HG03280 (cell line): ENCODE measurements around the gene CXCR3.
"Not testable (repeated sequence)": the region's sequence is repeated elsewhere in the genome, so short reads cannot be mapped to it uniquely, and the experiment has no call there.

Experiments used
- ATAC-seq: cut with Tn5 transposase; IDR thresholded peaks from one replicate; pipeline ENCODE4 v1.9.1; 2021; ENCODE audit warnings: mild to moderate bottlenecking, moderate library complexity; ENCODE audit not compliant: unreplicated experiment

Gene CXCR3

DNA sequence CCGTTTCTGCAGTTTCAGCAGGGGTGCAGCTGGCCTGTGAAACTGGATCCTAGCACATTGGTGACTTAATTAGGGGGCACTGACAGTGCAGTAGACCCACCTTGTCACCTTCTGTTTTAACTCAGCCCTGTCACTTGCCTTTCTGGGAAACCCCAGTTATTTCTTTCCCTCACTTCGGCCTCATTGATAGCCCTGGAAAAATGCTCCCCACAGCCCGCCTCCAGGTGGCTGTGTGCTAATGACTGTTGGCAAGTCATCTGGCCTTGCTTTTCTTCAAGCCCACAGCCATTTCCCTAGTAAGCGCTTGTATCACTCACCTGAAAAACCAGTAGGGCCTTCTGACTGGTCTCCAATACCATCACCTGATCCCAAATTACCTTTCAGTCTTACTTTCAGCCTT lies 3.3 kb downstream of the CXCR3 start:
- ATAC-seq, result no peak

DNA sequence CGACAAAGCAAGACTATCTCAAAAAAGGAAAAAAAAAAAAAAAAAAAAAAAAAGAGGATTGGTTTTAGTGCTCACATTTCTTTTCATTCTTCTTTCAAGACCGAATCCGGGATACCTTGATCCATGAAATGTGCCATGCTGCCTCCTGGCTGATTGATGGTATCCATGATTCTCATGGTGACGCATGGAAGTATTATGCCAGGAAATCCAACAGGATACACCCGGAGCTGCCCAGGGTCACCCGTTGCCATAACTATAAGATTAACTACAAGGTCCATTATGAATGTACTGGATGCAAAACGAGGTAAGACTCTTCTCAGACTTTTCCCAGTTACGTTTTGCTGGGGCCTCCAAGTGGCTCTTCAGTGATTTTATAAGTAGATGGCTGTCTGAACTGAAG lies 6.1 kb downstream of the CXCR3 start:
- ATAC-seq, result no peak

DNA sequence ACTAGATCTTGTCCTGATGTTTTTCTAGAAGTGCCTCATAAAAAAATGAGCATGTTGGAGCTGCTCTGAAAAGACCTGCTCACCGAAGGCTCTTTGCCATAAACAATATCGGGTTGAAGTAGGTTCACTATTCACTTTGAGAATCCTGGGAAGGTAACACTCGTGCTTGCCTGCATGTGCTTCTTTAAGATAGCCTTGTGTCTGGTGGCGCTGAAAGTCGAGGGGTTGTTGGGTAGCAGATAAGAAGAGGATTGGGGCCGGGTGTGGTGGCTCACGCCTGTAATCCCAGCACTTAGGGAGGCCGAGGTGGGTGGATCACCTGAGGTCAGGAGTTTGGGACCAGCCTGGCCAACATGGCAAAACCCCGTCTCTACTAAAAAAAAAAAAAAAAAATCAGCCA lies 6.6 kb downstream of the CXCR3 start:
- ATAC-seq, result not testable (repeated sequence)

DNA sequence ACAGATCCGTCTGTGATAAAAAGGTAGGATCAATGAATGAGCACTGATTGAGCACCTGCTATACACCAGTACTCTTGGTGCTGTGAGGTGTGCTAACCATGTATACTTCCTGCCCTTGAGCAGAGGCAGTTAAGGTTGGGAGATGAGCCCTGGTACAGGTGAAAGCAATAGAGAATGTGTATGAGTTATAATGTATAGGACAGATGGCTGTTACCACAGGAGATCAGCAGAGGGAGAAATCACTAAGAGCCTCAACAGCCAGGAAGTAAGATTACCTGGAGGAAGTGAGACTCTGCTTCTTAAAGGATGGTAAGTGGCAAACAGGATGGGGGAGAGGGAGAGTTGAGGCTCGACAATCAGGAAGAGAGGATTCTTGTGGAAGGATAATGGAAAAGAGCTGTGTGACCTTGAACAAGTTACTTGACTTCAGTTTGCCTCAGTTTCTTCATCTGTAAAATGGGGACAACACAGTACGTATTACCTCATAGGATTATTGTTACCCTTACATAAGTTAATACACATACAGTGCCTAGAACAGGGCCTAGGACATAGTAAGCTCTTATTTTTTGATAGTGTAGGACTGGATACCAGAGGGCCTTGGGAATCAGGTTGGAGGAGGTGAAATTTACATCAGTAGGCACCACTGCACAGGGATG lies 9.1 kb downstream of the CXCR3 start:
- no peak for ATAC-seq

DNA sequence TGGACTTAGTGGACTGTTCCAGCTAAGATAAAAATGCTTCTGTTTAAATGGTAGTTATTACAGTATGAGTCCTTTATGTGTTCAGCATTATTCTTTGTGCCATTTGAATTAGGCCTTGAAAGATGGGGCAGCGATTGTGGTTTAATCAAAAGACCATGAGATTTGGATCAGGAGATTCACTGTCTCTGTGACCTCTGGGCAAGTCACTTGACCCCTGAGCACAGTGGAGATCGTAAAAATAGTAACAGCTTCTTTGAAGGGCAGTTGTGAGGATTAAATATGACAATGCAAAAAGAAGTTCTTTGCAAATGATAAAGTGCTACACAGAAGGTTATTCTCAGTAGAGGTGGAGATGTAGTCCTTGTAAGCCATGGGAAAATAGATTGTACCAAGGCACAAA lies 10.8 kb downstream of the CXCR3 start:
- no peak for ATAC-seq

DNA sequence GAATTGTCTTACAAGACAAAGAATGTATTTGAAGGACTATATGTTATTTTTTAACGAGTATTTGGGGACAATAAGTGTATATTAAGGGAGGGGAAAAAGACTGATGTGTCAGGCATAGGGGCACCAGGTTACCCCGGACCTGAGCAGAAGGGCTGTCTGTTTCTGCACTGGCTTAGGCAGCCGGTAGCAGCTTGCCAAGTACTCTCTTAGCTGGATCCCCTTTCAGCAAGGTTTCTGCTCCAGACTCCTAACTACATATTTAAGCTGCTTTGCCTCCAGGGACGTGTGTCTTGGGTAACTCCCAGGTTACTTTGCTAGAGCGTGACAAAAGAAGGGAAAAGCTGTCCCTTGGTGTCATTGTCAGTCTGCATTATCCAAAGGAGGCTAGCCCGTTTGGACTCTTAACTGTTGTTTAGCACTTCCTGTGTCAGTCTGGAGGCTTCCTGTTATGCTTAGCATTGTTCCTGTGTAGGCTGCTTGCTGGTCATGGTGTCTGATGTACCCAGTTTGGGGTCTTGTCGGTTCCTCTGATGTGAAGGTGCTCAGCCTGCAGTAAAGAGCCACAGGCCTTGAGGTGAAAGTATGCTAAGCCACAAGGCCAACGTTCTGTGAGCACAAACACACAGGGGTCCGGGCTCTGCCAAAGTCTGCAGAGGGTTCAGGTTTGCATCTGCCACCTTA lies 11.6 kb downstream of the CXCR3 start:
- ATAC-seq, result no peak

DNA sequence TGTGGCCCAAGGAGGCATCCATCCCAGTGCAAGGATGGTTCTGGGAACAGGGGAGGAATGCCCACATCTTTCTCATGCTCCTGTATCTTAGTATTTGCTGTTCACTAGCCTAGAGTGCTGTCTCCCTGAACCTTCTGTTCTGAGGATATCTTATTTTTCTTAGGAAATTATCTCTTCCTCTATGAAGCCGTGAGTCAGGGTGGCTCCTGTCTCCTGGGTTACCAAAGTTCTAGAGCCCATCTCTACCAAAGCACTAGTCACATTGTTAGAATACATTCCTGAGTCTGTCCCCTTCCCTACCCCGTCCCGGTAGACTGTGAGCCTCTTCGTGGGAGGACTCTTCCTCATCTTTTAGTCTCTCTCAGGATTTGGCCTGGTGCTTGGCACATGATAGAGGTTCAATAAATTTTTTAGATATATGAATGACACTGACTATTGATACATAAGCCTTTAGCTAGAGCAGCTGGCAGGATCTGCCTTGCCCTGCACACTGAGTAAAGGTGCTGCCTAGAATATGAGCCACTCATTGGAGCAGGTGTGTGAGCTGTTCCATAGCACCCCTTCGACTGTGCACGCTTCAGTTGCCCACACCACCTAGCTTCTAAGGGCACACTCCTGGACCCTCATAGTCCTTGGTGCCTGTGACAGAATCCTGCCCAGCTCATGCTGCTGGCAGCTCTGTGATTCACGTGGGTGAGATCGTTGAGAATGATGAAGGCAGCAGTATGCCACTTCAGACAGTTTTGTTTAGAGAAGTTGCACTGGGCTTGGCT lies 13.3 kb downstream of the CXCR3 start:
- no peak for ATAC-seq

DNA sequence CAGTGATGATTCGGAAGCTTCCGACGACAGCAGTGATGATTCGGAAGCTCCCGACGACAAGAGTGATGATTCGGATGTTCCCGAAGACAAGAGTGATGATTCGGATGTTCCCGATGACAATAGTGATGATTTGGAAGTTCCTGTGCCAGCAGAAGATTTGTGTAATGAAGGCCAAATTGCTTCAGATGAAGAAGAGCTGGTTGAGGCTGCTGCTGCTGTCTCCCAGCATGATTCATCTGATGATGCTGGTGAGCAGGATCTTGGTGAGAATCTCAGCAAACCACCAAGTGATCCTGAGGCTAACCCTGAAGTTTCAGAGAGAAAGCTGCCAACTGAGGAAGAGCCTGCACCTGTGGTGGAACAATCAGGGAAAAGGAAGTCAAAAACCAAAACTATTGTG lies 14.2 kb downstream of the CXCR3 start:
- no peak for ATAC-seq

DNA sequence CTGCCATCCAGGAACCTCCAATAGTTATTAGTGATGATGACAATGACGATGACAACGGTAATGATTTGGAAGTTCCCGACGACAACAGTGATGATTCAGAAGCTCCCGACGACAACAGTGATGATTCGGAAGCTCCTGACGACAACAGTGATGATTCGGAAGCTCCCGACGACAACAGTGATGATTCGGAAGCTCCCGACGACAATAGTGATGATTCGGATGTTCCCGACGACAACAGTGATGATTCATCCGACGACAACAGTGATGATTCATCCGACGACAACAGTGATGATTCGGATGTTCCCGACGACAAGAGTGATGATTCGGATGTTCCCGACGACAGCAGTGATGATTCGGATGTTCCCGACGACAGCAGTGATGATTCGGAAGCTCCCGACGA lies 14.7 kb downstream of the CXCR3 start:
- no peak for ATAC-seq

DNA sequence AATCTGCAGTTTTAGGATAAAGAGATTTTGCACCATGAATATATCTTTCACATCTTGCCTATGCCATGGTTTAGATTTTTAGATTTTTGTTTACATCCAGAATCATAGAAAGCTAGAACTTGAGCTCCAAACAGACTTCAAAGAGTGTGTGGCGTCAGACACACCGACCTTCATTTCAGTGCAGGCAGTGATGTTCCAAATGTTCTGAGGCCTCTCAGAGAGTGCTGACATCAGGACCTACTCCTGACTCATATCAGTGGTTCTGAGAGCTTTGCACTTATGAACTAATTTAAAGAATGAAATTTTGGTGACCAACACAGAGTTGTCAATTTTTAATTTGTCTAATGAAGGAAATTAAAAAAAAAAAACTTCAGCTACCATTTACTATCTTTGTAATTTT lies 18.3 kb downstream of the CXCR3 start:
- ATAC-seq, result no peak

DNA sequence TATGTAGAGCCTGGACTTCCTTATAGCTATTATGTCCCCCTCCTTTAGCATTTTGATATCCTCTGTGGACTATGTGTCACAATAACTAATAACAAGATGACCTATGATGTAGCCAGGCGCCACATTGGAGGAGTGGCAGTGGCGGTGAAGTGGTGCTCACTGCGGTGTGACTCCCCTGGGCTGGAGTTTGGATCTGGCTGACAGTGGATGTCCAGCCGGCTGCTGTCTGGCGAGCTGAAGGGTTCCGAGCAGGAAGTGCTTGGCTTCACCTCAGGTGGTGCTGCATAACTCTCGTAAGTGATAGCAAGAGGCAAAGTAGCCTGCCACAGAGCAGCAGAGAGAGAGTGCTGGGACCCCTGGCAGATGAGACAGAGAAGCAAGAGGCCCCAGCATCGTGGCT lies 25.1 kb downstream of the CXCR3 start:
- not testable (repeated sequence) for ATAC-seq

DNA sequence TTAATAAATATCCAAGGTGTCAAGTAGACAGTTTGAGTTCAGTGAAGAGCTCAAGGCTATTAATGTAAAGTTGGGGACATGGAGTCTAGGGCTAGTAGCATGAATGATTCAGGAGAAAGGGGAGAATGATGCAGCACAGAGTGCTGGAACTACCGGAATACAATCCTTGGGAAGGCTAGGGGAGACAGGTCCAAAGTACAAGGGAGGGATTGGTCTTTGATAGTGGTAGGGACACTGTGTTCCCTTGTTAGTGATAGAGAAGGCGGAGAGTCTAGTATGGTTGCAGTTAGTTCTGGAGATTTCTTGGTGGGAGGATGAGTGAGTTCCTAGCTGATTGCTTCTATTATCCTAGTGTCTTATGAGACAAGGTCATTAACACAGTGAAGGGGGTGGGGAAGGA lies 31.4 kb downstream of the CXCR3 start:
- no peak for ATAC-seq

DNA sequence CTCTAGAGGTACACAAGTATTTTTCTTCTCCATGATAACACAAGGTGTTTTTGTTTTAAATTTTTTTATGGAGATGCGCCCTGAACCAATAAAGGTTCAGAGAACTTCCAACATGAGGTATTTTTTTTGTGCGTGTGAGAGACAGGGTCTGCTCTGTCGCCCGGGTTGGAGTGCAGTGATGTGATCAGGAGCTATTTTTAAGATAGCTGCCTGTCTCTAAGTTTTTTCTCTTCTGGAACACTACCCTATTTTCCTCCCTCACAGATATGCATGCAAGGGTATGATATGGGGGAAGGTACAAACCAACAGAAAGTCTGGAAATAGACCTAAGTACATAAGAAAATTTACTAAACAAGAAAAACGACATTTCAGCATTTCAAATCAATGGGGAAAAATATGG lies 37.1 kb downstream of the CXCR3 start:
- no peak for ATAC-seq

DNA sequence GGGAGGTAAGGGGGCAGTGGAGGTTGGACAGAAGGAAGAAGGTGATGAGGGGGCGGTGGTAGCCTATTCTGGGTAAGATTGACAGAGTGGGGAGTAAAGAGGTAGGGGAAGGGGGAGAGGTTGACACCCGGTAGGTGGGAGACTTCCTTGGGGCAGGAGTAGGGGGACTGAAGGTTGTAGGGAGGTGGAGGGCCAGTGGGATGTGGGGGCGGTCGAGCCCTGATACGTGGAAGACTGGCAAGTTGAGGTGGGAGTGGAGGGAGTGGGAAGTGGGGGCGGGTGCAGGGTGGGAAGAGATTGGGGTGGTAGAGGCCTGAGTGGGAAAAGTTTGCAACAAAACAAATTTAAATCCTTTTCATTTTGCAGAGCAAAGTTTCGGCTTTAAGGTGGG lies 38.3 kb downstream of the CXCR3 start:
- no peak for ATAC-seq

DNA sequence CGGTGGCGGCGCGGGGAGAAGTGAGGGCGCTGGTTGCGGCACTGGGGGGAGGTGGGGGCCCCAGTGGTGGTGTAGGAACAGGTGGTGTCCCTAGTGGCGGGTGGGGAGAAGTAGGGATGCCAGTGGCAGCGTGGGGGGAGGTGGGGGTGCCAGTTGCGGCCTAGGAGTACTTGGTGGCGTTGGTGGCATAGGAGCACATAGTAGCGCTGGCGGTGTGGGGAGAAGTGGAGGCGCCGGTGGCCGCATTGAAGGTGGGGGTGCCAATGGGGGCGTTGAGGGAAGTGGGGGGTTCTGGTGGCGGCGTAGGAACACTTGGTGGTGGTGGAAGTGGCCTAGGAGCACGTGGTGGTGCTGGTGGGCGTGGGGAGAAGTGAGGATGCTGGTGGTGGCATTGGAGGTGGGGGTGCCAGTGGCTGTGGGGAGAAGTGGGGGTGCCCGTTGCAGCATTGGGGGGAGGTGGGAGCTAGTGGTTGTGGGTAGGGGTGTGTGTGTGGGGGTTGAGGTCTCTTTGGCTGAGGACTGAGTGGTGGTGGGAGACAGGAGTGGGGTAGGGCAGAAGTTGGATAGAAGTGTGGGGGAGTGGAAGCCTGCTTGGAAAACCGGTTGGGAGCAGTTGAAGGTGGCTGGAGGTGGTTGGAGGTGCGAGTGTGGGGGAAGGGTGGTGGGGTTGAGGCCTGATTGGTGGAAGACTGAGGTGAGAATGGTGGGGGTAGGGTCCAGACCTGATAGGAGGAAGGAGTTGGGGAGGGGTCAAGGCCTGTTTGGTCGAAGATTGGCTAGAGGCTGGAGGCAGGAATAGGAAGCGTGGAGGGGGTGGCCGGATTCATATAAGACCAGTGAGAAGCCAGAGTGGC lies 38.9 kb downstream of the CXCR3 start:
- no peak for ATAC-seq

DNA sequence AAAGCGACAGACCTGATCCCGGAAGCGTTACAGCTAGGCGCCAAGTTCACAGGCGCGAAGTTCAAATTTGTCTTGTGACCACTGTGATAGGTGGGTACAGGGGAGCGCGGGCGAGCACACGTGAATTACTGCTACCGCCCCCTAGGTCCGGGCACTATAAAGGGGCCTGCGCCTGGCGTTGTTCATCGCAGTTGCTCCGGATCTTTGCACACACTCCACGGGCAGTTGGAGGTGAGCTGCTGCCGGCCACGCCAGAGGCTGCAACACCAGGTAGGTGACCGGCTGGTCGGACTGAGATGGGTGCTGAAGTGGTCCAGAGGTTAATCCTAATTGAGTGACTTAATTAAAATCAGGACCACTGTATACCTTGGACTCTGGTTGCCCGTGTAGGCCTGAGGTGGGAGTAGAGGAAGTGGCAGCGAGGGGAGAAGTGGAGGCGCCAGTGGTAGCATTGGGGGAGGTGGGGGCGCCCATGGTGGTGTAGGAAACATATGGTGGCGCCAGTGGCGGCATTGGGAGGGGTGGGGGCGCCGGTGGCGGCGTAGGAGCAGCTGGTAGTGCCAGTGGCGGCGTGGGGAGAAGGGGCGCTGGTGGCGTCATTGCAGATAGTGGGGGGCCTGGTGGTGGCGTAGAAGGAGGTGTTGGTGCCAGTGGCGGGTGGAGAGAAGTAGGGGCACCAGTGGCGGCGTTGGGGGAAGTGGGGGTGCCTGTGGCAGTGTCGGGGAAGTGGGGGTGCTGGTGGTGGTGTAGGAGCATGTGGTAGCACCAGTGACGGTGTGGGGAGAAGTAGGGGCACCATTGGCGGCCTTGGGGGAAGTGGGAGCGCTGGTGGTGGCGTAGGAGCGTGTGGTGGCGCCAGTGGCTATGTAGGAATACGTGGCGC lies 39.8 kb downstream of the CXCR3 start, which contains the start of gene GCNA:
TSS of gene GCNA (plus strand) at position 185 of the 883 bp plus-strand sequence. CDS start 2,385 bp downstream, outside the sequence.
- ATAC-seq, result no peak

DNA sequence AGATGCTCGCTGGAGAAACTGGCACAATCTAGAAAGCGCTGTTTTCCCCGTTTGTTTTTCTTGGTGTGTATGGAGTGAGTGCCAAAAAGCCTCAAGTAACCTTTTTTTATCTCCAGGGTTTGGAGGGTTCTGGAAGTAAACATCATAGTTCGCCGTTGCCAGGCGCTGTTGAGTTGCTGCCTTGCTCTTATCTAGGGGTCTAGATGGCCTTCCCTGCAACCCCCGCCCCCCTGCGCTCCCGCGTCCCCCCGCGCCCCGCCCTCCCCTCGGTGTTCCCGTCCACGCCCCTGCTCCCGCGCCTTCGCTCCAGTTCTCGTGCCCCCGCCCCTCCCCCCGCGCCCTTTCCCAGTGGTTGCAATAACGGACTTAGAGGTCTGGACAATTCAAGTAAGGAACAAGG lies 40.6 kb downstream of the CXCR3 start:
- ATAC-seq, result no peak

DNA sequence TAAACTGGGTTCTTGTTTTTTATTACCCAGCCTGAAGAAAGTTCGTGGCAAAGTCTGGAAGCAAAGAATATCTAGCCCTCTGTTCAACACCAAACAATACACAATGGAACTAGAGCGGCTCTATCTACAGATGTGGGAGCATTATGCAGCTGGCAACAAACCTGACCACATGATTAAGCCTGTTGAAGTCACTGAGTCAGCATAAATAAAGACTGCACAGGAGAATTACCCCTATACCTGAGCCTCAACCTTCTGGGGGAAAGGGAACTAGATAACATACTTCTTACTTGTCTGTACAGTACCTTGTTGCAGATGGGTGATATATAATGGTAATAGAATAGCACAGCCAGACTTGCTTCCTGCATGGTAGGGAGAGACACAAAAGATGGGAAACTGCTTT lies 44.7 kb downstream of the CXCR3 start:
- ATAC-seq, result no peak

DNA sequence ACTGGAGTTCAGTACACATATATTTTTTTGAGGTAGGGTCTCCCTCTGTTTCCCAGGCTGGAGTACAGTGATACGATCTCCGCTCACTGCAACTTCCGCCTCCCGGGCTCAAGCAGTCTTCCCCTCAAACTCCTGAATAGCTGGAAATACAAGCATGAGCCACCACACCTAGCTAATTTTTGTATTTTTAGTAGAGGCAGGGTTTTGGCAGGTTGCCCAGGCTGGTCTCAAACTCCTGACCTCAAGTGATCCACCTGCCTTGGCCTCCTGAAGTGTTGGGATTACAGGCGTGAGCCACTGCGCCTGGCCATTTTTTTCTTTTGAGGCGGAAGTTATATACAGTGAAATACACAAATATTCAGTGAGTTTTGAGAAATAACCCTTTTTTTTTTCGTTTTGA lies 46.9 kb downstream of the CXCR3 start:
- ATAC-seq, result not testable (repeated sequence)
